GM21381 (cell line): ENCODE data around the gene P2RY14.

ENCODE experiments used
- ATAC-seq: cut with Tn5 transposase; IDR thresholded peaks from one replicate; pipeline ENCODE4 v1.9.1; 2021; ENCODE audit warnings: mild to moderate bottlenecking, moderate library complexity; ENCODE audit not compliant: unreplicated experiment

P2RY14 gene

GRCh38 chr3:151303751-151304150 lies 25.4 kb upstream of the P2RY14 start:
- no peak for ATAC-seq

DNA sequence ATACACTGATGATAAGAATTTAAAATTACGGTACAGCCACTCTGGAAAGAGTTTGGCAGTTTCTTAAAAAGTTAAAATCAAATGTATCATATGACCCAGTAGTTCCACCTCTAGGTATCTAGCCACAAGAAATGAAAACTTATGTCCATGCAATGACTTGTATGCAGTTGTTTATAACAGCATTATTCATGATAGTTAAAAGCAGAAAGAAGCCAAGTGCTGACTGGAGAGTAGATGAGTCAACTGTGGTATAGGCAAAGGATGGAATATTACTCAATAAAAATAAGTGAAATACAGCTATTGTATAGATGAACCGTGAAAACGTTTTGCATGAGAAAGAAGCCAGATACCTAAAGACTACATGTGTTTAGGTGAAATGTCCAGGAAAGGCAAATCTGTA lies 23.4 kb upstream of the P2RY14 start:
- no peak for ATAC-seq

DNA sequence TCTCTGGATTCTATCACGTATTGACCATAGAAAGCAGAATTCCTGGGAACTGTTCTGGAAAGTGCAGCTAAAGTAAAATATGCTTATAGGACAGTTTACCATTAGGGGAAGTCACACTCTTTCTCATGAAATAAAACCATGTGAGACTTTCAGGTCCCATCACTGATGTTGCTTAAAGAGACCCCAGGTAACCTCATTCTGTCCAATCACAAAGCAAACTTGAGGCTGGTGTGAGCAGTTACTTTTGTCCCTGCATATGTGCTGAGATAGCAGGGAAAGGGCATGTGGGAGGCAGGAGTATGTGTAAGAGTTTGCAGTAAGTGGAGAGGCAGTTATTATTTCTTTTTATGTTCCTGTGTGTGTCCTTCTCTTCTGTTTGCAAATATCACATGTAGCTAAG lies 22.2 kb upstream of the P2RY14 start:
- no peak for ATAC-seq

- ATAC-seq: no peak
Measured at GRCh38 chr3:151299006-151299405, 20.7 kb upstream of the P2RY14 start.

DNA sequence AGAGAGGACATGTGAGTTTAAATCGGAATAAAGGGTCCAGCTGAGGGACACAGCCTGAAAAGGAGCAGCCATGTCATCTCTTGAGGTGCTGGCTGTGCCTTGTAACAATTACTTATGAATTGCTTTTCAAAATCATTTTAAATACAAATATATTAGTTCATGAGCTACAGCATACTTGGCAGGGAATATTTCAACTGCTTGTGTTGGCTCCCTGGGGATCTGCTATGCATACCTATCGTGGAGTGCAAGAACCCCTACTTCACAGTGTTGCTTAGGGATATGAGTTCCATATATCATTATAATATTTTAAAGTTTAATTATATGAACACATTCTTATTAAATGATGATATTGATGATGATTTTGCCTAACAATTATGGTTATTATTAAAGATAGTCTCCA lies 19.1 kb upstream of the P2RY14 start:
- ATAC-seq: no peak

DNA sequence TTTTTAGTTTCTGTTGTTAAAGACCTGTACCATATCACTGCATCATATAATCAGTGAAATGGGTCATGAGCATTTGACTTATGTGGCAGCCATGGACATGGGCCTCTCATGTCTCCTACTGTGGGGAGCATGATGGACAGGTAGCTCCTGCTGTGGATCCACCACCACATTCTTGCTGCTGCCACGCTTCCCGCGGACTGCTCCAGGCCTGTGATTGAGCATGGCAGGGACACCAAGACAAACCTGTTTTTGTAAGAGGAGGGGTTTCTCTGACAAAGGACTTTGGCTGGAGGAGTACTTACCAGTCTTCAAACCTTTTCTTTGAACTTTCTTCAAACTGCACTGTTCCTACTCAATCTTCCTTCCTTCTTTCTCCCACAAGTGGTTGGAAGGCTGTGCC lies 17.9 kb upstream of the P2RY14 start:
- no peak for ATAC-seq

DNA sequence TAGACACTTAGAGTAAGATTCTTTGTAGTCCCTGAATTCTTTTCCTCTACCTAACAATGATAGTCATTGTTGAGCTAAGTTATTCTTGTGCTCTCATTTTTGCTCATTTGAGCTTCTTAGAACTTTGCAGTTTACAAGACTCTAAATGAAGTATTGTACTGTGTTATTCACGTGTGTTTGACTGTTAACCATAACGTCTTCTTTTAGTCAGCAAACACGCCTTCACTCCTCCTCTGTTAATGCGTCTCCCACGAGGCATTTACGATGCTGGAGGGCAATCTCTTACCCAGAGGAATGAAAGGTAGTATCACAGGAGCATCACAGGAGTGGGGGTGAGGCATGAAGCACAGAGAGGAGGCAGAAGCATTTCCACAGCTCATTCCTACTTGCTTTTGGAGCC lies 14.8 kb upstream of the P2RY14 start:
- no peak for ATAC-seq

DNA sequence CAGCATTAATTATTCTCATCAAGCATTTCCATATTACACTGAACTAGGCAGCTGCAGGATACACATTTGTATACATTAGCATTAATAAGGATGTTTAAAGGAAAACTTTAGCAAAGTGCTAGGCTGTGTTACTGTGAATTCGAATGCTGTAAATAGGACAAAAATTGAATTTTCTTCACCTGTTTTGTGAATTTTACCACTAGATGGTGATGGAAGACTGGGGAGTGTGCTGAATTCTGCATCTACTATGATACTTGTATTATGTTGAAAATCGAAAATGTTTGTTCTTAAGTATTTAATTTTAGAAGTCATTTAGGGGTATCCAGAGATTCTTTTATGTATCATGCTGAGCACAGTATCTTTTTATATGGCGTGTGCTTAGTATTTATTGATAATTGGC lies 12.3 kb upstream of the P2RY14 start:
- no peak for ATAC-seq

DNA sequence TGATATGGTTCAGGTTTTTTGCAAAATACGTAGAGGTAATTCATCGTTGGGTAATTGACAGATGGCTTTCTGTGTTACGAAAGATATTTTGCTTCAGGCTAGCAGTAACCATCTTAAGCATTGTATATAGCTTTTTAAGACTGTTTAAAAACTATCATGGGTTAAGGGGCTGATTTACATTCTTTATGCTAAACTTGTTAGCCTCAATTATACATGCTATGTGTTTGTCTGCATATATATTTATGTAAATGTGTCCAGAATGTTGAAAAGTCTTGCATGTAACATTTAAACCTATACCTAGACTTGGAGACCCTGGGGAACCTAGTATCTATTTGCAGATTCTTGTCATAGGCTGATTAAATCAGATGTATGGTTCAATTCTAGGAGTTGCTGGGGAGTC lies 11.1 kb upstream of the P2RY14 start:
- ATAC-seq: no peak

DNA sequence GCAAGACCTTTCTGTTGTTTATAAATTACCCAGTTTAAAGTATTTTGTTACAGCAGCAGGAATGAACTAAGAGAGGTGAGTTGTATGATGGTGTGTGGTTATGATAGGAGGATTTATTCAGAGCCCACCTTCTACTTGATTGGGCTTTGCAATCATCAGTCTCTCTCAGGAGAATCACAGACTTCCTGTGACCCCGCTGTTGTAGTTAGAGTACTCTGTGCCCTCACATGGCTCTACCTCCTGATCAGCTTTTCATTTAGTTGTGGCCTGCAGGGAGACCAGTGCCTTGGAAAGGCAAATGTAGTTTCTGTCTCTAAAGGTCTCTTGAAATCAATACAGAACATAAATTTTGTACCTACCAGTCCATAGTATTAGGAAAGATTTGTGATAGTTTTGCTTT lies 7.6 kb upstream of the P2RY14 start:
- no peak for ATAC-seq

- no peak for ATAC-seq
Measured at GRCh38 chr3:151283907-151284461, 5.6 kb upstream of the P2RY14 start.

DNA sequence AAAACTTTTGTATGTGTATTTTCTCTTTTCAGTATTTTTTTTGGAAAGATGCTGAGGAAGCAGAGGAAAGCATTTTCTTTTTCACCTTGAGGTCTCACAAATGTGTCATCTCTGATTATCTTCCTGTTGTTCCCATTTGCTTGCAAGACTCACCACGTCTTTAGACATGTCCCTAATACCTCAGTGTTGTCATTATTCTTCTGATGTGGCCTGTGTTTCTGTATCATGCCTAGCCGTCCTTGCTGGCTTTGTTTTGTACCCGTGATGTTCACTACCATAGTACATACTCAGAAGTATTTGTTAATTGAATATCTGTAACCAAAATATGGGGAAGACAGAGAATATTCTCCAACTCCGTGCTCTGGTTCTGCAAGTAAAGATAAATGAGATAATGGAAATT lies 5.0 kb upstream of the P2RY14 start:
- no peak for ATAC-seq

GRCh38 chr3:151282921-151283320 lies 4.6 kb upstream of the P2RY14 start:
- no peak for ATAC-seq

GRCh38 chr3:151281671-151282324 lies 3.5 kb upstream of the P2RY14 start:
- ATAC-seq: no peak

GRCh38 chr3:151276687-151277042 lies 1.7 kb downstream of the P2RY14 start:
- peak; percentile 56 for ATAC-seq

GRCh38 chr3:151276038-151276686 lies 2.2 kb downstream of the P2RY14 start:
- ATAC-seq: peak; percentile 28

DNA sequence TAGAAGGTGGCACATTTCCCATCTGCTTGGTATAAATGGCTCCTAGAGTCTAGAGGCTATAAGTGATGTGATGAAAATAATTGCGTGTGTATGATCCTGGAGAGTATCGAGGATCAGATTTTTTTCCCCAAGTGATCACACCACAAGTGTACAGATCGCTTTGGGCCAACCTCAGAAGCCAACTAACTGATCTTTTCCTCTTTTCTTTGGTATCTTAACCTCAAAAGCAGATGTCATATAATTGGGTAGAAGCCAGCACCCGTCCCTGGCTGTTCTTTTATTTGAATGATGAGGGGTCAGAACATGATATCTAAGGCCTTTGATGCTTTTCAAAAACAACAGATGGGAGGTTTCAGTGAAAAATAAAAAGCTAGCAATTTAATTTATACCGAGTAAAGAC lies 3.3 kb downstream of the P2RY14 start:
- no peak for ATAC-seq

GRCh38 chr3:151269631-151270030 lies 8.7 kb downstream of the P2RY14 start:
- ATAC-seq: no peak

GRCh38 chr3:151268267-151269235 lies 9.8 kb downstream of the P2RY14 start:
- ATAC-seq: peak; percentile 69

DNA sequence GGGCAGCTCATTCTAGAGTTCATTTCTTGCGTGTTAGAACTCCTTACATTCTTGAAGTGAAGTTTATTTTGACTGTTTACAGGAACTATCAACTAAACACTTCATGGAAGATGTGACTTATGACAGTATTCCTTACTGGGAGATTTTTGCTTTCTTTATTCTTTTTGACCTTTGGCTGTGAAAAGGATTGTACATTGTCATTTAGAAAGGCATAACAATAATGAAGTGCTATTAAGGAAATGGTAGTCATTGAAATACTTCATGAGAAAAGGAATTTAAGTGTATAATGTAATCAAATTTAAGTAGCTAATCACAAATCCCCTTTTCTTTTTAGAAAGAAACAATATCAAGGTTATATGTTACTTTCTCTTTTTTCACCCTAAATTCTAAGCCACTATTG lies 11.3 kb downstream of the P2RY14 start:
- no peak for ATAC-seq

DNA sequence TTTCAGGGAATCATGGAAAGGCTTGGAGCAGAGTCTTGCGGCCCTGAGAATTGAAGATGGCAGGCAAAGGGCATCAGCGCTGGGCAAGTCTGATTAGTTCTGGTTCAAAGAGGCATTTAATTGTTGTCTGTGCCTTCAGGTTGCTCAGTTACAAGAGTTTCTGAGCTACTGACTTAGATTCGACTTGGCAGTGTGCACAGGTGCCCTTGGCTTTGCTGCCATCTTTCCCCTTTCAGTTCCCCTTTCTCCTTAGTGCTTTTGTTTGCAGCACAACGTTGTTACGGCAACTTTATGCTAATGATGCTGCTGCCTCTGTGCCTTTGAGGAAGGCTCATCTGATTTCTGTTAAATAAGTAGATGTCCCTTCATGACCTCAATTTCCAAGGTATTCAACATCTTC lies 12.5 kb downstream of the P2RY14 start:
- peak; percentile 91 for ATAC-seq

DNA sequence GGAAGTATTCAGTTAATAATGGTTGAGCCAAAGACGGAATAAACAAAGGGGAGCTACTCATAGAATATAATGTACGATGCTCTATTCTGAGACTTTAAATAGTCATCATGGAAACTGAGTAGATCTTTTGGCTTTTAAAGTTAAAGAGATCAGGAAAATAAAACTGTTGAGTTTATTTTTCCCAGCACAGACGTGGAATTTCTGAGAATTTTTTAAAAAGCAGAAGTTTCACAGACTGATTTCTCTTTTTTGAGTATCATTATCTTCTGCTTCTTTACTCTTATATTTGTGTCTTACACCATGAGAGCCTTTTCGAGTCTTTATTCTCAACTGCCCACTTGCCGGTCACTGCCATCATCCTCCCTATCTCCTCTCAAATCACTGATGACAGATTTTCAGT lies 13.2 kb downstream of the P2RY14 start:
- ATAC-seq: no peak
